ENCODE results near the gene AUP1.

AUP1 gene

GRCh38 chr2:74511104-74511989, 18.2 kb downstream of the AUP1 start:
- DNase-seq, result no peak

- DNase-seq, result no peak
Measured at GRCh38 chr2:74510272-74510671, 19.2 kb downstream of the AUP1 start.

DNA sequence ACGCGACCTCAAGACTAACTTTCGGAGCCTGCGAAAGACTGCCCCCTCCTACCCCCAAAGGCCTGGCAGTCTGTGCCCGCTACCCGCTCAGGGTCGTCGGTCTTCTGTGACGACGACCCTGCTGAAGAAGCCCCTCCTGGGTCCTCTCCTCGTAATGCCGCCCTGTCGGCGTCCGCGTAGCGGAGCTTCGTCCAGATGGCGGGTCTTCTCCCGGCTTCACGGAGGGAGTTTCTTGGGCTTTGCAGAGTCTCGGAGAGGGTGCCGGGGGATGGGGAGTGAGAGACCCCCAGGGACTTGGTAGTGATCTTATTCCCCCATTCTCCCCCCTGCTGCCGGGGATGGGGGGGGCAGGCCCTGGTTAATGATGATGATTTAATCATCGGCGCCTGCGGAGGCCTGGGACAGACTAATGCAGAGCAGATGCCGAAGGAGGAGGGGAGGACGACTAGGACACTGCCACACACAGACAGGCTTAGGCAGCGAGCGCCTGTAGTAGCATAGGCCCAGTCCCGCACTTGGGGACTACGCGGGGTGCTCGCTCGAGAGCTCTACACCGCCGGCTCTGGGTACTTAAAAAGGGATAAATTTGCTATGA, 21.5 kb downstream of the AUP1 start:
- DNase-seq, result peak; percentile 38

DNA sequence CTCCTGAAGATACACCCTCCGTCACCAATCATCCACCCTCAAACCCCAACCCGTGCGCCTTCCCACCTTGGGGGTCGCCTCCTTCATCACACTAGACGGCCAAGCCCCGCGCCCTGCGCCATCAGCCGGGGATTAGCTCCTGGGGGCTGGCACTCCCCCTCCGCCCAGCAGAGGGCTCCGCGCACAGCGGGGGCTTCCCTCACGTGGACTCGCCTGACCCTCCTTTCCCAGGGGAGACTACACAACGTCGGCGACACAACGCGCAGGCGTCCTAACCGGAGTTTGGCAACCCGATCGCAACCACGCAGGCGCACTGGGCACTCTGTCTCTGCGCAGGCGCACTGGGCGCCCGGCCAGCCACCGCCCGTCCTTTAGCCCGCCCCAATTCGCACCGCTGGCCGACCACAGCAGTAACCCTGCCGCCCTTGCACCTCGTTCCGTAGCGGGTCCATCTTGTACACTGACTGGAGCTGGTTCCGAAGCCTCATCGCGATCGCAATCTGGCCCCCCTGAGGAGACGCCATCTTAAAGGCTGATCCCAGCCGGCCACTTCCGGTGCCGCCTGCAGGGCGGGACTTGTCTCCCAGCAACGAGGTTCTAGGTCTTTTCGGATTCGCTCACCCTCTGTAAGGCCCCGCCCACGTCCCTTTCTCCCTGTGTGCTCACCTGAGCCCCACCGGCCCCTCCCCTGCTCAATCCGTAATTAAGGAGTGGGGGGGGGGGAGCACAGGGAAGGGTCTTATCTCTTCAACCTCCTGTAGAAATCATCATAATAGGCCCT, 22.2 kb downstream of the AUP1 start, which contains the start of gene PCGF1:
PCGF1 (minus strand) TSS at position 551 of the 781 bp plus-strand sequence; CDS start at position 524, 27 bp downstream.
- DNase-seq, result peak; percentile 100

- DNase-seq, result no peak
Measured at GRCh38 chr2:74505448-74506246, 23.9 kb downstream of the AUP1 start.

DNA sequence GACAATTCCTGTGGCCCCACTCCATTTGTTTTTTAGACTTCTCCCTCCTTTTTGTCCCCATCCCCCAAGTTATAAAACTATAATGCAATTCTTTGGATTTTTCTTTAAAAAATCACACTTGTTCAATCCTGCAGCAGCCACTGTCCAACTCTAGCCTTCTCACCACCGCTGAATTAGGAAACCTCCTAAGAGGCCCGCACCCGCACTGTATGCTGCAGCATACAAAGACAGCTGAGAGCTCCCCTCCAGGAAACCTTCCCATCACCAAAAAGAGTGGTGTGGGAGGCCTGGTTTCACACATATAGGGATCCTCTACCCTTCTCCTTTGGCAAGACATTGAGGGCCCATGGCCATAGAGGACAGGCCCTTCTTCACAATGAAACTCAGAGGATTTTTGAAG, 24.9 kb downstream of the AUP1 start:
- no peak for DNase-seq

DNA sequence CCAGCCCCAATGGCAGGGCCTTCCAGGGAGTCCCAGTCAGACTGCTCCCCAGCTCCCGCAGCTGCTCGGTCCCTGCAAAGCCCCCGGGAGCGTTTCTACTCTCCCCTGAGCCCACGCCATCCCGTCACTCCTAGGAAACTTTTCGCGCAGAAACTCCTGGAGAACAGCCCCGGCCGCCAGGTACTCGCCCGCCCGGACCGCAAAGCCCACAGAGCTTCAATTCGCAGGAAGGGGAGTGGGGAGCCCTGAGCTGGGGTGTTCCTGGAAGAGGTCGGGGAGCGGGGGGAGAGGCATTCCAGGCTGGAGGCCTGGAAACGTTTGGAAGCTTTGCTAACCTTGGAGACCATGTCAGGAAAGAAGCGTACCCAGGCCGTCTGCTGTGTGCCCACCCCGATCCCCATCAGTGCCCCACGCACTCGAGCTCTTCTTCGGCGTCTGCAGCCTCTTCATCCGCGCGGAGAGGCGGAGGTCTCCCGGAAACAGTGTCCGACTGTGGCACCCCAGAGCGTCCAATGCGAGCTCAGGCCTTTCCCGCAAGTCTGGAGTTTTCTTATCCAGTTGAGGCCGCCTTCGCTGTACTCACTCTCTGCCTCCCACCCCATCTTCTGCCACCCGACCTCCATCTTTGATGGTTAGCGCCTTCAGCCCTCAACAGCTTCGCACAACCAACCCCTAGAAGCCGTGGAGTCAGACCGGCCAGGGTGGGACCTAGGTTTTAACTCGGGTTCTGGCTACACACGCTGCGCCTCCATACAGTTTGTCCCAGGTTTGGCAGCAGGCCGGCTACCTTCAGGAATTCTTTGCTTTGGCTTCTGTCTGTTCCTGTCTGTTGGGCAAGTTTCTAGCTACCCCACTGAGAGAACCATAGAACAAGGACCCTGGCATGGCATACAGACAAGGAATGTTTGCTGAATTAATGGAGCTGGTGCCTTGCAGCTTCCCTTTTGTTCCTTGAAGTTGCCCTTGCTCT, 25.7 kb downstream of the AUP1 start:
- no peak for DNase-seq

GRCh38 chr2:74502720-74503505, 26.6 kb downstream of the AUP1 start:
- peak; percentile 53 for DNase-seq

DNA sequence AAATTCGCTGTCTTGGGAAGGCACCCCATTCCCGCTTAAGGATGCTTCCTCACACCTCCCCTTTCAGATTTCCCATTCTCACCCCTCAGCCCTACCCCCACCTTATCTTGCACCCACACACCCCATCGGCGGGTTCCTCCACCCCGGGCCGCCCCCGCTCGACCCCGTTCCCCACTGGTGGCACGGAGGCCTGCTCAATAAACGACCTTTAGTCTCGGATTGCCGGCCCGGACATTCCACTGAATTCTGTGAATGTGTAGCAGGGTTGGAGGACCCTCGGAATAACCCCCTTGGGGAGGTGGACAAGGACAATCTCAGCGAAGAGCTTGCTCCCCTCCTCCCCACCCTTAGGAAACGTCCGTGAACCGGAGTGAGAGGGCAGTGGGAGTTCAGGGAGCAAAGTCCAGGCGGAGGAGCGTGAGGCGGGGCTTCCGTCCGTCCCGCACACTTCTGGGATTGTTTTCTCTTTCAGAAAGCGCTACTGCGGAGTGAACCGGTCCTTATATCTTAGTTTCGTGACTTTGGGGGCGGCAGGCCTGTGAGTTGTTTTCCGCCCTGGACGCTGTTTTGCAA, 27.3 kb downstream of the AUP1 start:
- no peak for DNase-seq

DNA sequence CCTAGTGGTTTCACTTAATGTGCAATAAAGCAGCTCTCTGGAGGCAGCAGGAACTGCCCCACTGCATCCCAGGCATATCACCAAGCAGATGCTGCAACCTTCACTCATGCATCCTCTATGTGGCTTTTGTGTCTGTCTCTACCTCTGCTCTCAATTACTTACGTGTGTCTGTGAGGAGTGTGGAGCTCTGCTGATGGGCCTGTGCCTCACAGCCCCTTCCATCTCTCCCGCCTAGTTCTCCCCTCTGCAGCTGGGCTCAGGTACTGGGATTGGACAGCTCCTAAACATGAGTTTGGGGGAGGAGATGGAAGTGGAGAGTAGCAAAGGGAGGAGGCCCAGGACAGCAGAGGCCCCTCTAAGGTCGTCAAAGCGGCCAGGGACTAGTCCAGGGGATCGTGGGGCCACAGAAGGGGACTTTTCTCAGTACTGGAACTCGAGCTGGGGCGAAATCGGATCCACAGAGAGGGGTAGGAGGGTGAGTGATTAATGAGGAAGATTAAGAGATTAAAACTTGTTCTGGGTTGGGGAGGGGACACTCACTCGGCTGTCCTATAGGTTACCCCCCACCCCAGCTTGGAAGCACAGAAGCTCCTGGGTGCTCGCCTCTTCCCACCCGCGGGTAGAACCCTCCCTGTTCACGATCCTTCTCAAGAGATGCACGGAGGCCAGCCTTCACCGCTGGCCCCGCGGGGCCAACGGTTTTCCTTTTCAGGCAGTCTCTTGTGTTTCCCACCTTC, 28.0 kb downstream of the AUP1 start:
- DNase-seq, result no peak

- DNase-seq, result no peak
Measured at GRCh38 chr2:74500578-74500946, 28.9 kb downstream of the AUP1 start.

DNA sequence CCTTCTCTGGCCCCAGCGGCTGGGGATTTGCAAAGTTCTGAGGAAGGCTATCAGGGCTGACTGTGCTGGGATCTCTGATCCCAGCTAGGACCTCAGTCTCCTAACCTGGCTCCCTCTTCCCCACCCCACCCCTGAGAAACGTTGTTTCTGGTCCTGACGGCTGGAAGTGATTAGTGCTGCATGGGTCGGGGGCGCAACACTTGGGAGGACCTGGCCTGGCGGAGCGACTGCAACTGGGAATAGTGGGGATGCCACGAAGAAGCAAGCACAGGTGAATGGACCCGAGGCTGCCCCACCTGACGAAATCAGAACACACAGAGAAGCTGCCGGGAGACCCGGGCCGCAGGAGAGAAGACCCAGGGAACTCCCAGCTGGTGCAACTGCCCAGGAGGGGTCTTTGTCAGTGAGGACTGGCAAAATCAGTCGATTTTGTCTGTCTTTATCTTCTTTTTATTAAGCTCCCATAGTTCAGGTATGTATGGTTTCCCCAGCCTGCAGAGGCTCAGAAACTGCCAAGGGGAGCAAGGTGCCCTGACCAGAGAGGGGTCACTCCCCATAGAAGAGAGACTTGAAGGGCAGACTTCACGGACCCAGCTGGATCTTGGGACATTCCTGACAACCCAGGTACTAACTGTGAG, 29.4 kb downstream of the AUP1 start:
- no peak for DNase-seq

DNA sequence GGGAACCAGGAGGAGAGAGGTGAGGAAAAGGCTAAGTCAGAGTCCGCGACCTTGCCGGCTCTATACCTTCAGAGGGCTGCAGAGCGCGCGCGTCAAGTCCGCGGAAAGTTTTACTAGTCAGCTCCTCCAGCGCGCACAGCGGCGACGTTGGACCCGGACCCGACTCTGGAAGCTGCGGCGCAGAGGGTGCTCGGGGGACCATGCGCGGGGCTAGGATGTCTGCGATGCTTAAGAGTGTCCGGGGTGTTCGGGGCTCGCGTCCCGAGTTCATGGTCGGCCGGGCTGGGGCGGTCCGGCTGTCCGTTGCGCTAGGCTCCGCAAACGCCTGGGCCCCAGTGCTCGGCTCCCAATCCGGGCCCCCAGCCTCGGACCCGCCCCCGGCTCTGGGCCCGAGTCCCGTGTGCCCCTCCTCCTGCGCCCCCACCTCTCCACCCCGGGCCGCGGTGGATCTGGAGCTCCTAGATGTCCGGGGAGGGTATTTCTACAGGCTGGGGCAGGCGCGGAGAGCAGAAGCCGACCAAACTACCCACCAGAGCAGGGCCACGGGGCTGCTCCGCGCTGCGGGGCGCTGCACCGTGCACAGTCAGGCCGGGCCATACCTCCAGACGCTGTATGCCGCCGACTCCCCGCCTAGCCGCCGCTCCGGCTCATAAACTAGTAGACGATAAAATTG, 30.1 kb downstream of the AUP1 start, which contains the start of gene LBX2:
LBX2 (minus strand) TSS at position 337 of the 673 bp plus-strand sequence; CDS start at position 271, 66 bp downstream.
- DNase-seq, result no peak

GRCh38 chr2:74498500-74499266, 30.8 kb downstream of the AUP1 start:
- DNase-seq, result no peak

- no peak for DNase-seq
Measured at GRCh38 chr2:74497777-74498499, 31.6 kb downstream of the AUP1 start.

DNA sequence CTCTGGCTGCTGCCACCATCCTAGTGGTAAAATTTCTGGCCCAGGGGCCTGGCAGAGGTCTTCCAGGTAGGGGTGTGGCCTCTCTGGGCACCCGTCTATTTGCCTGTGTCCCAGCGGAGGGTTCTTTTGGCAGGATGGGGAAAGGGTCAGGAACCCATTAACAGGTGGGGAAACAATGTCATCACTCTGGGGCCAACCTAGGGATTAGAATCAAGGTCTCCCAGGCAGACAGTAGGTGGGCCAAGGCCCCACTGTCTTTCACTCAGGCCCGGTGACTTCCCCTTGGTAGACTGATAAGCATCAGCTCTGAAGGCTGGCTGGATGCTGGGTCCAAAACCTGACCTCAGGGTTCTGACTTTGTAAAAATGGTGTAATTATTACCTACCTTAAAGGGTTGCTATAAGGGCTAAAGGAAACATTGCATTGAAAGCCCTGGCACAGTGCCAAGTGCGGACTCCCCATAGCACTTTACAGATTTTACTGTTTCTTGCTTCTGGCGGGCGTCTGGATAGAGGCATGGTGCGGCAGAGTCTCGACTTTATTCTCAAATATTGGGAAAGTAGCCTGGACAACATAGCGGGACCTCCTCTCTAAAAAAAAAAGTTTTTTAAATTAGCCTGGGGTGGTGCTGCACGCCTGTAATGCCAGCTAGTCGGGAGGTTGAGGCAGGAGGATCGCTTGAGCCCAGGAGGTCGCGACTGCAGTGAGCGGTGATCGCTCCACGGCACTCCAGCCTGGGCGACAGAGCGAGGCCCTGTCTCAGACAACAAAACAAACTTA, 32.3 kb downstream of the AUP1 start:
- no peak for DNase-seq
